ENCODE measurements around the gene TGOLN2.
"Not testable (repeated sequence)": the region's sequence is repeated elsewhere in the genome, so short reads cannot be mapped to it uniquely, and the experiment has no call there.

DNA sequence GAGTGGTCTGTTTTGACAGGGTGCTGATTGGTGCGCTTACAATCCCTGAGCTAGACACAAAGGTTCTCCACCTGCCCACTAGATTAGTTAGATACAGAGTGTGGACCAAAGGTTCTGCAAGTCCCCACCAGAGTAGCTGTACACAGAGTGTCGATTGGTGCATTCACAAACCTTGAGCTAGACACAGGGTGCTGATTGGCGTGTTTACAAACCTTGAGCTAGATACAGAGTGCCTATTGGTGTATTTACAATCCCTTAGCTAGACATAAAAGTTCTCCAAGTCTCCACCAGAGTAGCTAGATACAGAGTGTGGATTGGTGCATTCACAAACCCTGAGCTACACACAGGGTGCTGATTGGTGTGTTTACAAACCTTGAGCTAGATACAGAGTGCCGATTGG, 6.1 kb upstream of the TGOLN2 start:
- TF ChIP-seq, protein P1, sequence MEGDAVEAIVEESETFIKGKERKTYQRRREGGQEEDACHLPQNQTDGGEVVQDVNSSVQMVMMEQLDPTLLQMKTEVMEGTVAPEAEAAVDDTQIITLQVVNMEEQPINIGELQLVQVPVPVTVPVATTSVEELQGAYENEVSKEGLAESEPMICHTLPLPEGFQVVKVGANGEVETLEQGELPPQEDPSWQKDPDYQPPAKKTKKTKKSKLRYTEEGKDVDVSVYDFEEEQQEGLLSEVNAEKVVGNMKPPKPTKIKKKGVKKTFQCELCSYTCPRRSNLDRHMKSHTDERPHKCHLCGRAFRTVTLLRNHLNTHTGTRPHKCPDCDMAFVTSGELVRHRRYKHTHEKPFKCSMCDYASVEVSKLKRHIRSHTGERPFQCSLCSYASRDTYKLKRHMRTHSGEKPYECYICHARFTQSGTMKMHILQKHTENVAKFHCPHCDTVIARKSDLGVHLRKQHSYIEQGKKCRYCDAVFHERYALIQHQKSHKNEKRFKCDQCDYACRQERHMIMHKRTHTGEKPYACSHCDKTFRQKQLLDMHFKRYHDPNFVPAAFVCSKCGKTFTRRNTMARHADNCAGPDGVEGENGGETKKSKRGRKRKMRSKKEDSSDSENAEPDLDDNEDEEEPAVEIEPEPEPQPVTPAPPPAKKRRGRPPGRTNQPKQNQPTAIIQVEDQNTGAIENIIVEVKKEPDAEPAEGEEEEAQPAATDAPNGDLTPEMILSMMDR (IDR thresholded peaks at IDR 0.05), result not testable (repeated sequence)
- not testable (repeated sequence) for TF ChIP-seq POLR2A (IDR thresholded peaks at IDR 0.05)

All from body of pancreas (tissue), 4 donors.